ENCODE measurements around the gene HCRTR1.

HCRTR1 gene

DNA sequence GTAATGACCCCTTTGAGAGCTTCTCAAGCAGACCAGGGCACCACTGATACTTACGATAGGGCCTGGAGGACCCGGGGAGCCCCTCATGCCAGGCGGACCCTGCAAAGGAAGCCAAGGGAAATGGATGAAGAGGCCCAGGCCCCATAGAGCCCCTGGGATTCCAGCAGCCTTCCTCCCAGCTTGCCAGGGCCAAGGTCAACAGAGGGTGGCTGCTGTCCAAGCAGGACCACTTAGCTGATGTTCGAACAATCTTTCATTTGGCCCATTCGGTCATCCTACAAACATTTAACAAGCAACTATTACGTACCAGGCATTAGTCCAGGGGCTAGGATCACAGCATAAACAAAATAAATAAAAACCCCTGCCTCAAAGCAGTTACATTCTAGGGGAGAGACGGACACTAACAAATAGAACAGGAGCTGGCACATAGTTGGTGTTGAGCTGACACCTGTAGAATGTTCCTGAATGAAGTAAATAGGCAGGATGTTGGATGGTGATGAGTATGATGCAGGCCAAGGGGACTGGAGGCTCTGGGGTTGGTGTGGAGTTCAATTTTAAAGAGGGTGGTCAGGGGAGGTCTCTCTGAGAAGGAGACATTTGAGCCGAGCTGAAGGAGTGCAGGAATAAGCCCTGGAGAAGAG lies 54.2 kb downstream of the HCRTR1 start:
- DNase-seq (ENCODE audit: low read depth): no peak
- TF ChIP-seq, protein P1, sequence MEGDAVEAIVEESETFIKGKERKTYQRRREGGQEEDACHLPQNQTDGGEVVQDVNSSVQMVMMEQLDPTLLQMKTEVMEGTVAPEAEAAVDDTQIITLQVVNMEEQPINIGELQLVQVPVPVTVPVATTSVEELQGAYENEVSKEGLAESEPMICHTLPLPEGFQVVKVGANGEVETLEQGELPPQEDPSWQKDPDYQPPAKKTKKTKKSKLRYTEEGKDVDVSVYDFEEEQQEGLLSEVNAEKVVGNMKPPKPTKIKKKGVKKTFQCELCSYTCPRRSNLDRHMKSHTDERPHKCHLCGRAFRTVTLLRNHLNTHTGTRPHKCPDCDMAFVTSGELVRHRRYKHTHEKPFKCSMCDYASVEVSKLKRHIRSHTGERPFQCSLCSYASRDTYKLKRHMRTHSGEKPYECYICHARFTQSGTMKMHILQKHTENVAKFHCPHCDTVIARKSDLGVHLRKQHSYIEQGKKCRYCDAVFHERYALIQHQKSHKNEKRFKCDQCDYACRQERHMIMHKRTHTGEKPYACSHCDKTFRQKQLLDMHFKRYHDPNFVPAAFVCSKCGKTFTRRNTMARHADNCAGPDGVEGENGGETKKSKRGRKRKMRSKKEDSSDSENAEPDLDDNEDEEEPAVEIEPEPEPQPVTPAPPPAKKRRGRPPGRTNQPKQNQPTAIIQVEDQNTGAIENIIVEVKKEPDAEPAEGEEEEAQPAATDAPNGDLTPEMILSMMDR (conservative IDR thresholded peaks at IDR 0.05; ENCODE audit: control insufficient read depth, insufficient read depth, low read depth, low read length): no peak
- H3K4me3 ChIP-seq (ENCODE audit: control insufficient read depth, low read depth, low read length): no peak overlapping the region

DNA sequence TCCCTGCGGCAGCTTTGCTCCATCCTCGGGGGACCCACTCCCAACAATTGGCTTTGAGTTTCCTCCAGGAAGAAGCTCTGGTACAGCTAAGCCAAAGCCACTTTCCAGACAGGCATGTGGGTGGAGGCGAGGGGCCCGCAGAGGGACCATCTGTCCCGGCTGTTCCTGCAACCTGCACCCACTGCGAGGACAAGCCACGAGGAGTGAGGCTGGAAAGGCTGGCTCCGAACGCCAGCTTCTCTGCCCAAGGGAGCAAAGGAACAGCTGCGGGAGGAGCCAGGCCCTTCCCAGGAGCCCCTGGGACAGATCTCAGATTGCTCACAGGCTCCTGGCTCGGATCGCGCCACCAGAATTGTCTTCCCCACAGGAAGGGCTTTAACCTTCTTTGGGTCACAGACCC lies 55.5 kb downstream of the HCRTR1 start:
- no peak overlapping the region for H3K4me3 ChIP-seq (ENCODE audit: control insufficient read depth, low read depth, low read length)
- no peak for DNase-seq (ENCODE audit: low read depth)
- TF ChIP-seq, protein P1 (conservative IDR thresholded peaks at IDR 0.05; ENCODE audit: control insufficient read depth, insufficient read depth, low read depth, low read length): no peak

DNA sequence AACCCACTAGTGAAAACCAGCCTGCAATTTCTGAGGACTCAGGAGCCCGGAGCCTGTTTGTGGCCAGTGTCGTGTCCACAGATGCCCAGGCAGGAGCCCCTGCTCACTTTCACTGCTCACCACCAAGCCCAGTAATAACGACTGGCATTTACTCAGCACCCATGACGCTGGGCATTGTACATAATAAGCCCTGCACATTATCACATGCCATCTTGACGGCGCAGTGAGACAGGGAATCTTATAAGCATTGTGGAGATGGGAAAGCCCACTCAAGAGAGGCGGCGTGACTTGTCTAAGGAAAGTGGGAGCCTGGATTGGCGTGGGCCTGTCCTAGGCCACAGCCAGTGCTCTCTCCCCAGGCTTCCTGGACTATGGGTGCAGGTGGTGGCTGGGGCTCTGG lies 55.9 kb downstream of the HCRTR1 start:
- no peak for DNase-seq (ENCODE audit: low read depth)
- TF ChIP-seq, protein P1 (conservative IDR thresholded peaks at IDR 0.05; ENCODE audit: control insufficient read depth, insufficient read depth, low read depth, low read length): no peak
- H3K4me3 ChIP-seq (ENCODE audit: control insufficient read depth, low read depth, low read length): no peak overlapping the region

DNA sequence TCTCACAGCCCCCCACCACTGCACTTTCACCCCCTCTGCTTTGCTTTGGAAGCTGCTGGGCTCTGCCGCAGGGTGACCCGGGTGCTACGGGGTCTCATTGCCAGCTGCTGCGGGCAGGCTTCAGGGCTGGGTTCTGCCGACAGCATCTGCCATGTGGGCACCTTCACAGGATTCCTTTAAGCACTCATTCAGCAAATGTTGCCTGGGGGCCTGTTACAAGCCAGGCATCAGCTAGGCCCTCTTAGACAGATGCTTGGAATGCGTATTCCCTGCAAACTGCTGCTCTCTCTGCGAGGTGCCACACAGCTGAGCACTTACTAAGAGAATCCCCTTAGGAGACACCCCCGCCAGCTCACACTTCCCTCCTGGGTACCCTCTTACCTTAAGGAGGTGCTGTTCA lies 57.1 kb downstream of the HCRTR1 start:
- no peak for DNase-seq (ENCODE audit: low read depth)
- no peak overlapping the region for H3K4me3 ChIP-seq (ENCODE audit: control insufficient read depth, low read depth, low read length)

DNA sequence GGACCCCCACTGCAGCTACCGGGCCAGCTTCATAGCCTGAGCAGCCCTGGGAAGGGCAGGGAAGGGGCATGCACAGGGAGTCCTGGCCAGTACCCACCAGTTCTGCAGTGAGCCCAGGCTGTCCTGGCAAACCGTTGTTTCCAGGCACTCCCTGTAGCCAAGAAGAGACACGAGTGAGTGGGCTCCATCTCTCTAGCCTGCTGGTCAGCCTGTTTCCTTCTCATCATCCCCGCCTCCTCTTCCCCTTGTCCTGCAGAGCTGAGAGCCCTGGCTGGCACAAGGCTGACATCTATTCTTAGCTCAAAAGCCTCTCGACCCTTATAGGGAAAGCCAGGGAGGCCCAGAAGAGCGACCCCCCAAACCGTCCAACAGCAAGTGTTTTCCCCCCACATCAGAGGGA lies 57.7 kb downstream of the HCRTR1 start:
- DNase-seq (ENCODE audit: low read depth): no peak
- TF ChIP-seq, protein P1 (conservative IDR thresholded peaks at IDR 0.05; ENCODE audit: control insufficient read depth, insufficient read depth, low read depth, low read length): no peak
- H3K4me3 ChIP-seq (ENCODE audit: control insufficient read depth, low read depth, low read length): no peak overlapping the region

More for the DNA sequence above, 57.1 kb downstream of the HCRTR1 start:
- TF ChIP-seq, protein P1 (conservative IDR thresholded peaks at IDR 0.05; ENCODE audit: control insufficient read depth, insufficient read depth, low read depth, low read length): no peak

DNA sequence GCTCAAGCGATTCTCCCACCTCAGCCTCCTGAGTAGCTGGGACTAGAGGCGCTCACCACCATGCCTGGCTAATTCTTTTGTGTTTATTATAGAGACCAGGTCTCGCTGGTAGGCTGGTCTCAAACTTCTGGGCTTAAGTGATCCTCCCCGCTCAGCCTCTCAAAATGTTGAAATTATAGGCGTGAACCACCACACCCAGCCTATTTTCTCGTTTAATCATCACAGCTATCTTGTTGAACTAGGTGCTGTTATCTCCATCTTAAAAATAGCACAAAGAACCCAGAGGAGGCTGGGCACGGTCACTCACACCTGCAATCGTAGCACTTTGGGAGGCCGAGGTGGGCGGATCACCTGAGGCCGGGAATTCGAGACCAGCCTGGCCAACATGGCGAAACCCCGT lies 58.3 kb downstream of the HCRTR1 start:
- TF ChIP-seq, protein P1 (conservative IDR thresholded peaks at IDR 0.05; ENCODE audit: control insufficient read depth, insufficient read depth, low read depth, low read length): no peak

More for the DNA sequence above, 58.3 kb downstream of the HCRTR1 start:
- no peak for DNase-seq (ENCODE audit: low read depth)
- H3K4me3 ChIP-seq (ENCODE audit: control insufficient read depth, low read depth, low read length): no peak overlapping the region
